GM19193 (cell line): ENCODE results near the gene CASQ2.

Experiments used
- POLR2A ChIP-seq: IDR thresholded peaks from 4 replicates; pipeline ENCODE4 v1.6.1; 2011; ENCODE audit not compliant: insufficient read depth, insufficient read length; ENCODE audit errors: extremely low read depth

CASQ2 gene

GRCh38 chr1:115671176-115671934 lies 97.2 kb downstream of the CASQ2 start:
- no peak for TF ChIP-seq POLR2A

GRCh38 chr1:115670476-115671175 lies 97.9 kb downstream of the CASQ2 start:
- TF ChIP-seq POLR2A = no peak

GRCh38 chr1:115669886-115670285 lies 98.6 kb downstream of the CASQ2 start:
- TF ChIP-seq POLR2A = no peak

- TF ChIP-seq POLR2A = no peak
These were observed 99.4 kb downstream of the CASQ2 start for GRCh38 chr1:115669002-115669673.

GRCh38 chr1:115668579-115668978 lies 99.9 kb downstream of the CASQ2 start:
- TF ChIP-seq POLR2A = no peak

- no peak for TF ChIP-seq POLR2A
These were observed 101.8 kb downstream of the CASQ2 start for GRCh38 chr1:115666702-115667101.

- no peak for TF ChIP-seq POLR2A
These were observed 102.3 kb downstream of the CASQ2 start for GRCh38 chr1:115666206-115666605.

- no peak for TF ChIP-seq POLR2A
These were observed 103.0 kb downstream of the CASQ2 start for GRCh38 chr1:115665319-115666096.

- no peak for TF ChIP-seq POLR2A
These were observed 107.4 kb downstream of the CASQ2 start for GRCh38 chr1:115661157-115661556.

GRCh38 chr1:115660151-115660550 lies 108.4 kb downstream of the CASQ2 start:
- no peak for TF ChIP-seq POLR2A

- no peak for TF ChIP-seq POLR2A
These were observed 109.9 kb downstream of the CASQ2 start for GRCh38 chr1:115658646-115659045.

GRCh38 chr1:115656461-115657077 lies 111.9 kb downstream of the CASQ2 start:
- no peak for TF ChIP-seq POLR2A

- no peak for TF ChIP-seq POLR2A
These were observed 112.6 kb downstream of the CASQ2 start for GRCh38 chr1:115655916-115656315.

GRCh38 chr1:115655306-115655663 lies 113.2 kb downstream of the CASQ2 start:
- no peak for TF ChIP-seq POLR2A
